ENCODE results near the gene FAM228B.
"Not testable (repeated sequence)": the region's sequence is repeated elsewhere in the genome, so short reads cannot be mapped to it uniquely, and the experiment has no call there.

The FAM228B gene

DNA sequence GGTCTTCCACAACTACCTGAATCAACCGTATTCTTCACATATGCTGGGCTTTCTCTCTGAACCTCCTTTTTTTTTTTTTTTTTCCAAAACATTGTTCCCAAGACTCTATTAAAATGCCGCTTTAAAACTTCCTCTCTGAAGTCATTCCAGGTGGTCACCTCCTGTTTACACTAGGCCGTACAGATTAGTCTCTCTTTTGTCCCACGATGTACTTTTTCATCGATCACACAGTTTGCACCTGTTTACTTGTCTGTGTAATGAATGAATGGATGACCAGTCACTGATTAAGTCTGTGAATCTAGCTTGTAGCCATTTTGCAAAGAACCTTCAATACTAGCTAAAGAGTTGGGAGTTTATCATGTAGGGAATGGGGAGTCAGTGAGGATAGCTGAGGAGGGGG lies 34.9 kb downstream of the FAM228B start:
- no peak for DNase-seq (ENCODE audit: low read depth, low spot score)

DNA sequence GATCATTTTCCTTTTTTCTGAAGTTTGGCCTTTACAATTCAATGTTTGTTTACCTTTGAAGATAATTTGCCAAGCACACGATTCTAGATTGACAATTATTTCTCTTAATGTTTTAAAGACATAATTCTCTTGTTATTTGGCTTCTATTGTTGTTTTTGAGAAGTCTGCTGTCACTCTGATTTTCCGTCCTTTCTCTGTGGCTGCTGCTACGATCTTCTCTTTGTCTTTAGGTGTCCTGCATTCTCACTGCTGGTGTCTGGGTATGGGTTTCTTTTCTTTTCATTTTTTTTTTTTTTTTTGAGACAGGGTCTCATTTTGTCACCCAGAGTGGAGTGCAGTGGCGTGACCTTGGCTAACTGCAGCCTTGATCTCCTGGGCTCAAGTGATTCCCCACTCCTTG lies 36.4 kb downstream of the FAM228B start:
- no peak for DNase-seq (ENCODE audit: low read depth, low spot score)

DNA sequence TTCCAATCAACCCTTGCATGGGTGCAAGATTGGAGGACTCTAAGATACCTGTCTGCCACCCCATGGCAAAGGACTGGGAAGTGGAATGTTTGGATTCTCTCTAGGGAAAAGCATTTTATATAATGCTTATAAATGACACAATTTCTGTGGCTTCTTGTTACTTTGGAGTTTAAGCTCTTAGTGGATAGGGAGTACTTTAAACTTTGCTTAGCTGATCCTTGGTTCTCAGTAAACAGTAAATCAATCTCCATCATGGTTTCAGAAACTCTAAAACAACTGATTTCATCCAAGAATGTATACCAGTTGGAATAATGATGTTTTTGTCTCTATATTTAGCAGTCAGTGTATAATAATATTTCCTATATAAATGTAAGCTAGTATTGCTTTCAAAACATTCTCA lies 37.5 kb downstream of the FAM228B start:
- DNase-seq (ENCODE audit: low read depth, low spot score), result no peak

DNA sequence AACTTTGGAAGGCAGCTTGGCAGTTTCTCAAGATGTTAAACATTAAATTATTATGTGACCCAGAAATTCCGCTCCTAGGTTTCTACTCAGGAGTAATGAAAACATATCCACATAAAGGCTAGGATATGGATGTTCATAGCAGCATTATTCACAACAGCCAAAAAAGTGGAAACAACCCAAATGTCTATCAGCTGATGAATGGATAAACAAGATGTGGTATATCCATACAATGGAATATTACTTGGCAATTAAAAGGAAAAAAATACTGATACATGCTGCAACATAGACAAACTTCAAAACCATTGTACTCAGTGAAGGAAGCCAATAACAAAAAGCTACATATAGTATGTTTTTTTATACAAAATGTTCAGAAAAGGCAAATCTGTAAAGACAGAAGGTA lies 39.2 kb downstream of the FAM228B start:
- no peak for DNase-seq (ENCODE audit: low read depth, low spot score)

DNA sequence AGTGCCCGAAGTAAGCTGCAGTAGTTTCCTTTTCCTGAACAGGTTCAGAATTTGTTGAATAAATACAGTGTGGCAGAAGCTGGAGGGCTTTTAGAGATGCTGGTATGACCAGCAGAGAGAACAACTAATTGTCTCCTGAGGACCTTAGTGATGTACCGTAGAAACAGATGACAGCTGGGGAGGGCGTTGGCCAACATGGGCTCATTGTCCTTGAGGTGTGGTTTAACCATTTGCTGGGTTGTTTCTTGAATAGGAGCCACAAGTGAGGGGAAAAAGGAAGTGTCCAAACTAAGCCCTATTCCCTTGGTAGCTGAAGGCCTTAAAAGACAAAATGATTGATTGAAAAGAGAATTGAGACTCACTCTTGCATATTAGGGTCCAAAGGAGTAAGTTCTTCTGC lies 39.9 kb downstream of the FAM228B start:
- DNase-seq (ENCODE audit: low read depth, low spot score), result no peak

DNA sequence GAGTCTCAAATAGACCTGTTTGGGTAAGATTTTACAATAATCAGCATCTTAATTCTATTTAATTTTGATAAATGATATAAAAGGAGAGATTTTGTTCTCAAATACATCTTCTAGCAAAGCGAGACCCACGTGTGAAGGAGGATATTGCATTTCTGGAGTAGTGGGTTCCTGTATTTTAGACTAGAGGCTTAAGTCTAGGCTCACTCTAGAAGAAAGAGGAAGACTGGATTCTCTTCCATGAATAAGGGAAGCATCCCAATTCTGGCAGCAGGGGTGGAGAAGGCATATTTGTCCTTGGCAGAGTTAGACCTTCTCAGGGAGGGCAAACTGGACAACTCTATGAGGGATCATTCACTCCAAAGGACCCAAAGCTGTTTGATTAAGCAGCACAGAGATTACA lies 40.3 kb downstream of the FAM228B start:
- no peak for DNase-seq (ENCODE audit: low read depth, low spot score)

DNA sequence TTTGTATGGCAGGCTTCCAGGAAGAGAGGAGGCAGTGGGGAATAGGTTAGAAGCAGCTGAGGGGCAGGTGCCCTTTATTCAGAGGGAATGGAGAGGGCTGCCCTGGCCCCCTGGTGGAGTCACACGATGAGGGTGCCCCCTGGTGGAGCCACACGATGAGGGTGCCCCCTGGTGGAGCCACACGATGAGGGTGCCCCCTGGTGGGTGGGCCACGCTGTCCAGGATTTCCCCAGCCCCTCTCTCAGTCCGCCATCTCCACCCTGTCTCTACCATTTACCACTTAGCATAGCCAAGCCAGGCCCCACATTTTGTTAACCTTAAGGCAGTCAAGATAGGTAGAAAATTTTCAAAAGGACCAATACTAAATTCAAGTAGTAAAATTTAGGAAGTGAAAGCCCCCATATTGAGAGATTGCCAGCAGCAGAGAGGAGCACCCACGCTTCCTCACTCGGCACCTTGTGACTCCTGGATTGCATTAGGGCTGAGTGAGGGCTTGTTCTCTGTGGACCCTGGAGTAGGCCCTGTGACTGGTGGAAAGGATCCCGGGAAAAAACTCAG lies 41.2 kb downstream of the FAM228B start:
- DNase-seq (ENCODE audit: low read depth, low spot score), result no peak

DNA sequence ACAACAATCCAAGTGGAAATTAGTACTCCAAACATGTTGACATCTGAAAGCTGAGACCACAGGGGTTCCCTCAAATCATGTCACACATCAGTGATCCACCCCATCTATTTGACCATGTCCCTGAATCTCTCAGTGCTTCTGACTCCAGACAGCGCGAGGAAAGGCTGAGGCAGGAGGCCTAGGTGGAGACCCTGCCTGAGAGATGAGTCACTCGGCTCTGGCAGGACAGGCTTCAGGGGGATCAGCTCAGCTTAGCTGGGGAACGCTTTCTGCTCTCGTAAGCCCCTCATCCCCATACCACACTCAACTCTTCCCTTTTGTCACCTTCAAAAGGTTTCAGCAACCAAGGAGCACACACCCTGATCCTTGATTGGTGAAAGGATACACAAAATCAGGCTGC lies 45.8 kb downstream of the FAM228B start:
- no peak for DNase-seq (ENCODE audit: low read depth, low spot score)

DNA sequence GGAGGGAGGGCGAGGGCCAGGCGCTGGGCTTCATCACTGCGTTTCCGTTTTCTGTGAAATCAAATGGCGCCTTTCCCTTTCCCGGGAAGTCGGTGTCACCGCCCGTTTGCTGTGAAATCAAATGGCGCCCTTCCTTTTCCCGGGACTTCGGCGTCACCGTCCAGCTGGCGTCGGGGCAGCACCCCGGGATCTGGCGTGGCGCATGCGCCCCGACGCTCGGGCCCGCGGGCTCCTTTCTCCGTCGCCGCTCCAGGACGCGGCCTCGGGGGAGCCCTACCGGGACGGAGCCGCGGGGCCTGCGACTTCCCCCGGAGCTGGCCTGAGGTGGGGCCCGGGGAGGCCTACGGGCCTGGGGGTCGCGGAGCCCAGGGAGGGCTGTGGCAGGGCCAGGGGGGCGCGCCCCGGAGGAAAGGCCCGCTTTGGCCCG lies 51.6 kb downstream of the FAM228B start, which contains the start of gene FAM228A:
FAM228A (plus strand) TSS at position 203 of the 427 bp plus-strand sequence. CDS start 428 bp downstream, outside the sequence.
- no peak for DNase-seq (ENCODE audit: low read depth, low spot score)

DNA sequence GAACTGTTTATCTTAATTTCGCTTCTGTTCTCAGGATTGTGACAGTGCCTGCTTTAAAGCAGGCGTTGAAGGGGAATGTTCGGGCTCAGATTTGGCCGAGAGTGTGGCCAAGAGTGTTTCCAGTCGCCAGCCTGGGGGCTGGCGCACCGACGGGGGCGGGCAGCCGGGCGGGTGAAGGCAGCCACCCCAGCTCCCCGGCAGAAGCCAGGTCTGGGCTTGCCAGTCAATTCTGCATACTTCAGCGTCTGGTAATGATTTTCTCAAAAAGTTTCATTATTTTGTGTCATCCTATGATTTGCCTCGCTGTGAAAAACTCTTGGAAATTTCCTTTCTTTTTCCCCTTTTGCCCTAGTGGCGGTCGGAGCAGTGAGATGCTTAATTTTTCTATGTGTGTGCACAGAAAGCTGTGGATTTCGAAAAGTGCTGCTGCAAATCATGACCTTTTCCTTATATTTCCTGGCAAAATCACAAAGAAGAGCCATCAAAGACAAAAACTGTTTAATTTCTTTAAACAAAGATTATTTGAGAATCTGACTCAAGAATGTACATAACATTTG lies 52.4 kb downstream of the FAM228B start:
- DNase-seq (ENCODE audit: low read depth, low spot score), result no peak

DNA sequence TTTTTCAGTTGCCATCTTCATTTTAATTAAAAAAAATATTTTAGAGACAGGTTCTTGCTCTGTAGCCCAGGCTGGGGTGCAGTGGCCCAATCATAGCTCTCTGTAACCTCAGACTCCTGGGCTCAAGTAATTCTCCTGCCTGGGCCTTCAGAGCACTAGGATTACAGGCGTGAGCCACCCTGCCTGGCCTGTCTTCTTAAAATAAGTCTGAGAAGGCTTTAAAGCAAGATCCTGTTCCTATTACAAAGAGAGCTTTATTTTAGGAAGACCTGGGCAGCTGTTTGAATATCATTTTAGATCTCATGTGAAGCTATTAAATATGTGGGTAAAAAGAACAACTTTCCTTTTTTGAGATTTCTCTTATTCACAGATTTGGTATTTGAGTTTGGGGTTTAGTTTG lies 53.1 kb downstream of the FAM228B start:
- DNase-seq (ENCODE audit: low read depth, low spot score), result no peak

DNA sequence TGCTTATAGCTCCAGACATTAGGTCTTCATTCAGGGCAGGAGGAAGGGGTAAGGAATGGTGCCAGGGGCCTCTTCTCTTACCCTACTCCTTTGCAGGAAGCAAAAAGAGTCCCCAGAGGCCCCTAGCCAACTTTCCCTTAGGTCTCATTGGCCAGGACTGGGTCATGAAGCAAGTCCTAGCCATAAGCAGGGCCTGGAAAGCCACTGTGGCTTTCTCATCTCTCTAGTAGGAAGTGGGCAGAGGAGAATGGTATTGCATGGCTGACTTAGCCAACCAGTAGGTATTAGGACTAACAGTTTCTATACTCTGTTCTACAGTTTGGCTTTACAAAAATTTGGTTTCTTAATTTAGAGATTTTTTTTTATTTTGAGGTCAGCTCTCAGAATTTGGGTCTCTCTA lies 56.4 kb downstream of the FAM228B start:
- no peak for DNase-seq (ENCODE audit: low read depth, low spot score)

DNA sequence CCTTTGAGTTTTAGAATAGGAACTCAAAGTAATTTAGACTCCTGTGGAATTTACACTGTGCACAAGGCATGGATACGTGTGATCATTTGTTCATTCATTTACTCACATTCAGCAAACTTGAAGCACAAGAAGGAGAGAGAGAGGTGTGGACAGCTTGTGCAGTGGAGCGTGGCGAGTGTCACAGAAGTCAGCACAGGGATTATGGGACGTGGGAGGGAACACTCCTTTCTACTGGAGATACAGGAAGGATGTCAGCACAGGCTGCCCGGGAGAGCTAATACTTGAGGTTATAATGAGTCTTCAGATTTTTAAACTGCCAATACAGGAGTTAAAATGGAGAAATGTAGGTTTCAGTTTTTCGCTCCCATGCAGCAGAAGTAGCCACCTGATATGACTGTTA lies 58.6 kb downstream of the FAM228B start:
- DNase-seq (ENCODE audit: low read depth, low spot score), result no peak

DNA sequence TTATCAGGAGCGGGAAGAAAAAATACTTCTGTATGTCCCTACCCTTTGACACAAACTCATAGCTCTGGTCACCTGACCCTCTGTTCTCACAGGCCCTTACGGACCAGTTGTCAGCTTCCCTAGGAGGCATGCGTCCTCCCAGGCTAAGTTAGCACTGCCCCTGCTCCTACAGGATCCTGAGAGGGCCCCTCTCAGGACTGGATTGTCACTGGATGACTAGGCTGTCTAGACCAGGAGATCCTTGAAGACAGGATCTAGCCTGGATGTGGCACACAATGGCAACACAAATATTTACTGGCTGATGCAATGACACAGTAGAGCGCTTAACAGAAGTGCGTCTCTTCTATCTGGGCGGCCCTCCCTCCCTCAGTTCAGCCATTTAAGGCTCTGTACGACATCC lies 59.2 kb downstream of the FAM228B start:
- no peak for DNase-seq (ENCODE audit: low read depth, low spot score)

DNA sequence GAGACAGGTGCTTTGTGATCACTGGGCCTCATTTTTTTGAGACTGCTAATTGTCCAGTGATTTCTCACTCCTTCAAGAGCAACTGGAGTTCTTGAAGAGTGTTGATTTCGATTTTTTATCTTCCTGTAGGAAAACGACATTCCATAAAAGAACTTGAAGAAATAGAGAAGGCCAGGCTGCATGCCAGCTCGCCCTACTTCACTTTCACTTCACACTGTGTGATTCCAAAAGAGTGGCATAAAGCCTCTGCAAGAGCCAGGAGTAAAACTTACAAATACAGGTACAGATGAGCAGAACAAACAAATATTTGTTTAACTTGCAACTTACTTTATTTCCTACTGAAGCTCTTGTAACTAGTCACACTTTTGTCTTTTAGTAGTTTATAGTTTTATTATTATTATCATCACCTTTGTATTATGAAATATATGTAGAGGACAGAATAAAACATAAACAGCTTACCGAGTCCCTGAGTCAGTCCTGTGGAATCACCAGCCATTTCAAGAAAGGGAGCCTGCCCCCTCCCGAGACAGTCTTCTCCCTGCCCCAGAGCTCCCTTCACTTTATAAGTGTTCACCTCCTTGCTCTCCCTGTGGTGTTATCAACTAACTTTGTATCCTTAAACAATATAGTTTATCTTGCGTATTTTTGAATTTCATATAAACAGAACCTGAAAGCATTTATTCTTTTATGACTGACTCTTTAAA lies 60.2 kb downstream of the FAM228B start:
- no peak for DNase-seq (ENCODE audit: low read depth, low spot score)

DNA sequence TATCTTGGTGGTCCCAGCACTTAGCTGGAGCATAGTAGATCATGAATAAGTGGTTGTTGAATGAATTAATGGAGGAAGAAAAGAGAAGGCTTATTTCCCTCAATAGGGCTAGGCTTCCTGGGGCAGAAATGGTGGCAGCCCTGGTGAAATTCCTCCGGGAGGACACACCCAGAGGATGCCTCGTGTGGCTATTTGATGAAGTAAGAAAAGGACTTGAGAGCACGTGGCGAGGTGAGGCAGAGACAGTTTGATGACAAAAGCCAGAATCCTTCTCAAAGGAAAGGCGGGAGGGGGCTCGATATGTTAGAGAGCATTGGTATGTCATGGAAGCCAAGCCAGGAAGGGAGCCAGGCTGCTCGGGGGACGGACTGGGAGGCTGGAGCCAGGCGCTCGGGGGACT lies 66.3 kb downstream of the FAM228B start:
- DNase-seq (ENCODE audit: low read depth, low spot score), result no peak

DNA sequence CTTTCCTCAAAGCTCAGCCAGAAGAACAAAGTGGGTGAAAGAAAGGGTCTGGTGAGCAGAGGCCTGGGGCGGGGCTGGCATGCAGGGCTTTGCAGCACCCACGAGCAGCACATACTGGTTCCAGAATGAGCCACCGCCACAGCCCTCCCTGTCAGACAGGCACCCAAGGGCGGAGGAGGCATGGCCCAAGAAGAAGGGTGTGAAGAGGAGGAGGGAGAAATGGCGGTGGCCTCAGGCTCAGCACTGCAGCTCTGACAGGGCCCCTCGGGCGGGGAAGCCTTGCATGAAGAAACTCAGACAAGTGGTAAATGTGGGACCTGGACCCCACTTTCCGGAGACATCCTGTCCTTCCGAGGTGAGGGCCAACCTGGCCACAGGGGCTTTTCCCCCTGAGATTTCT lies 67.2 kb downstream of the FAM228B start:
- DNase-seq (ENCODE audit: low read depth, low spot score), result no peak

DNA sequence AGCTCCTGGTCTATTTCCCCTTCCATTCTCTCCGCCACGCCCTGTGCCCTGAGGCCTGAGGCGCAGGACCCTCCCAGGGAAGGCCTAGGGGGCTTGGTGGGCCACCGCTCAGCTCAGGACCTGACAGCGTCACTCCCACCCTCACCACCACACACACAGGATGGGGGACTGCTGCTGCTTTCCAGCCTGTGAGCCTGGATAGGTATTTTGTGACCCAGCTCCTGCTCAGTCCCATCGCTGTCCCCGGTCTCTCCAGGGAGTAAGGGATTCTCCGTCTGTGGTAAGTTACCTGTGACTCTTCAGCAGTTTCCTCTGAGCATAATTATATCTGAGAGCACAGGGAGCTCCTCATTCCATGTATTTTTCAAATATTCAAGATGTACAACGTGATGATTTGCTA lies 67.9 kb downstream of the FAM228B start:
- DNase-seq (ENCODE audit: low read depth, low spot score), result no peak

DNA sequence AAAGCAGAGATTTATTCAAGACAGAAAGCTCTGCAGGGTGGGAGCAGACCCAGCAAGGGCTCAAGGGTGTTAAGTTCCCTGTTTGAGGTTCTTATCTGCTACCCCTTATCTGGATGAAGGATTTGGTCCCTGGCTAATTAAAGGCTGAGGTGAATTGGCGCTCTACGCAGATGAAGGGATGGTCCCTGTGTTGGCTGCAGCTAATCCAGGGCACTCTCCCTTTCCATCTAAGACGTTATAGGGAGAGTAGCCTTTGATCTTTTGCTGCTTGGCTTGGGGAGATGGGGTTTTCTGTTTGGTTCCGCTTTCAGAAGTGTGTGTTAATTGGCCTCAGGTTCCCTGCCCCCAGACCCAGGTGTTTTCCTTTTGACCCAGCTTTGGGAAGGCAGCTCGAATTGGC lies 68.6 kb downstream of the FAM228B start:
- no peak for DNase-seq (ENCODE audit: low read depth, low spot score)

DNA sequence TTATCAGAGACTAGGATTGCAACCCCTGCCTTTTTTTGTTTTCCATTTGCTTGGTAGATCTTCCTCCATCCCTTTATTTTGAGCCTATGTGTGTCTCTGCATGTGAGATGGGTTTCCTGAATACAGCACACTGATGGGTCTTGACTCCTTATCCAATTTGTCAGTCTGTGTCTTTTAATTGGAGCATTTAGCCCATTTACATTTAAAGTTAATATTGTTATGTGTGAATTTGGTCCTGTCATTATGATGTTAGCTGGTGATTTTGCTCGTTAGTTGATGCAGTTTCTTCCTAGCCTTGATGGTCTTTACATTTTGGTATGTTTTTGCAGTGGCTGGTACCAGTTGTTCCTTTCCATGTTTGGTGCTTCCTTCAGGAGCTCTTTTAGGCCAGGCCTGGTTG lies 73.9 kb downstream of the FAM228B start:
- DNase-seq (ENCODE audit: low read depth, low spot score), result not testable (repeated sequence)

DNA sequence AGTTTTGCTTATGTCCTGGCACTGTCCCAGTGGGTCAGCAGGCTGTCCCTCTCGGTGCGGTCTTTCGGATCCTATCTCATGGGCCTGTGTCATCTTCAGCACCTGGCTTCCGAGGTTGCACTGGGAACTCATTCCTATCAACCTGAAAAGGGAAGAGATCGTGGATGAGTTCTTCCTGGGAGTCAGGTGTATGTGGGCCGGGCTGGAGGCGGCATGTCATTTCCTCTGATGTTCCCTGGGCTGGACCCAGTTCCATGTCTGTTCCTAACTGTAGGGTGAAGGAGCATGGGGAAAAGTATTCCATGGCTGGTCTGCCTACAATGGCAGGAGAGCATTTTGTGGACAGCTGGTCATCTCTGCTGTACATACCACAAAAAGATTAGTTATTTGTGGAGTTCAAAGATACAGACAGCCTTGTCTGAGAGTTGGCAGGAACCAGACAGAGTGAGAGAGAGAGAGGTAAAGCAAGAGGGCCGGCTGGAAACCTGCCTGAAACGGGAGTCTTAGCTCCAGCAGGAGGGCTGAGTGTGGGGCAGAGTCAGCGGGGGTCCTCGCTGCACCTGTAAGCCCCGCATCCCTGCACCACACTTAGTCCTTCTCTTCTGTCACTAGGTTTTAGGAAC lies 76.8 kb downstream of the FAM228B start:
- no peak for DNase-seq (ENCODE audit: low read depth, low spot score)

DNA sequence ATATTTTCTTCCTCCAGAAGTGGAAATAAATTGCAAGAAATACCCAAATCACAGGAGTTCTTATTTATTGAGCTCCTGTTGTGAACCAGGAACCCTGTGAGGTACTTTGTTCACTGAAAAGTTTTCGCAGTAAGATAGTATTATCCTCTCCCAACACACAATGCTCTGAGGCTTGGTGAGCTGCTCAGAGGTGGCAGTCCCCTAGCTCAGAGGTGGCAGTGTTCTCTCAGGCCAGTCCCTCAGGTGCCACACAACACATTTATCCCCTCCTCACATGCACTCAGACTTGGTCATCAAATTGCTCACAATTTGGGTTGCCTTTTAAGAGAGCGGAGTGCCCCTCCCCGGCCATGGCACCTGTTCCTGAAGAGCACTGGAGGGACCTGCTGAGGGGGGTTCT lies 77.5 kb downstream of the FAM228B start:
- DNase-seq (ENCODE audit: low read depth, low spot score), result no peak

All from brain pericyte (primary cell).